Measurements from ENCODE around the gene LONRF2. TPM values are rescaled to one million over a fixed set of nuclear protein-coding genes. Genes with fewer than 3 reads are reported as not detected.
"Not testable (repeated sequence)": the region's sequence is repeated elsewhere in the genome, so short reads cannot be mapped to it uniquely, and the experiment has no call there.

LONRF2 gene
- total RNA-seq, 4 donors from 2014 or later: 0.35 to 3.1 (median 1.6) TPM

GRCh38 chr2:100352521-100352920 lies 30.2 kb upstream of the LONRF2 start:
- no peak overlapping the region for H3K4me3 ChIP-seq
- H3K9me3 ChIP-seq: no peaks in the 10 kb centered on the region
- no peaks in the 10 kb centered on the region for H3K27me3 ChIP-seq
- no peaks in the 10 kb centered on the region for H3K4me1 ChIP-seq
- TF ChIP-seq POLR2A (IDR thresholded peaks at IDR 0.05) (no peak), CTCF (IDR thresholded peaks at IDR 0.05) (no peak)
- DNase-seq: no peak
- no peaks in the 10 kb centered on the region for H3K36me3 ChIP-seq
- no peak overlapping the region for H3K27ac ChIP-seq

GRCh38 chr2:100350661-100351185 lies 28.4 kb upstream of the LONRF2 start:
- H3K9me3 ChIP-seq: no peaks in the 10 kb centered on the region
- DNase-seq: no peak
- H3K27me3 ChIP-seq: no peaks in the 10 kb centered on the region
- no peak overlapping the region for H3K4me3 ChIP-seq
- no peaks in the 10 kb centered on the region for H3K36me3 ChIP-seq
- TF ChIP-seq CTCF (IDR thresholded peaks at IDR 0.05) (no peak), POLR2A (IDR thresholded peaks at IDR 0.05) (no peak)
- H3K4me1 ChIP-seq: no peaks in the 10 kb centered on the region
- no peak overlapping the region for H3K27ac ChIP-seq

GRCh38 chr2:100345144-100345543 lies 22.8 kb upstream of the LONRF2 start:
- not testable (repeated sequence) for H3K36me3 ChIP-seq, H3K27ac ChIP-seq, DNase-seq, H3K4me3 ChIP-seq, H3K27me3 ChIP-seq, H3K9me3 ChIP-seq, H3K4me1 ChIP-seq

- Histone ChIP-seq H3K9me3 (no peaks in the 10 kb centered on the region), H3K36me3 (no peaks in the 10 kb centered on the region), H3K4me1 (no peaks in the 10 kb centered on the region), H3K4me3 (no peak overlapping the region), H3K27ac (no peak overlapping the region), H3K27me3 (no peaks in the 10 kb centered on the region)
- TF ChIP-seq POLR2A (IDR thresholded peaks at IDR 0.05) (no peak), CTCF (IDR thresholded peaks at IDR 0.05) (no peak)
- no peak for DNase-seq
Measured at GRCh38 chr2:100344433-100344832, 22.1 kb upstream of the LONRF2 start.

- H3K9me3 ChIP-seq, H3K4me1 ChIP-seq, H3K27ac ChIP-seq, H3K27me3 ChIP-seq, DNase-seq, H3K4me3 ChIP-seq, H3K36me3 ChIP-seq: not testable (repeated sequence)
Measured at GRCh38 chr2:100342466-100342865, 20.2 kb upstream of the LONRF2 start.

GRCh38 chr2:100339823-100340222 lies 17.5 kb upstream of the LONRF2 start:
- no peaks in the 10 kb centered on the region for H3K4me1 ChIP-seq
- H3K36me3 ChIP-seq: no peaks in the 10 kb centered on the region
- H3K9me3 ChIP-seq: no peaks in the 10 kb centered on the region
- H3K27me3 ChIP-seq: no peaks in the 10 kb centered on the region
- no peak overlapping the region for H3K4me3 ChIP-seq
- TF ChIP-seq CTCF (IDR thresholded peaks at IDR 0.05): no peak
- no peak for TF ChIP-seq POLR2A (IDR thresholded peaks at IDR 0.05)
- no peak overlapping the region for H3K27ac ChIP-seq
- DNase-seq: no peak

- TF ChIP-seq CTCF (IDR thresholded peaks at IDR 0.05): no peak
- Histone ChIP-seq H3K9me3 (no peaks in the 10 kb centered on the region), H3K36me3 (no peaks in the 10 kb centered on the region), H3K27ac (no peak overlapping the region), H3K4me3 (no peak overlapping the region), H3K27me3 (no peaks in the 10 kb centered on the region), H3K4me1 (no peaks in the 10 kb centered on the region)
- no peak for DNase-seq
Measured at GRCh38 chr2:100334929-100335328, 12.6 kb upstream of the LONRF2 start.
